ENCODE measurements around the gene SYT15B.
"Not testable (repeated sequence)": the region's sequence is repeated elsewhere in the genome, so short reads cannot be mapped to it uniquely, and the experiment has no call there.

The SYT15B gene

GRCh38 chr10:47725740-47726139 is 37.7 kb downstream of the SYT15B start:
- not testable (repeated sequence) for DNase-seq (ENCODE audit: low read depth, low spot score)

- not testable (repeated sequence) for DNase-seq (ENCODE audit: low read depth, low spot score)
Observed at GRCh38 chr10:47725047-47725446, 38.3 kb downstream of the SYT15B start.

DNA sequence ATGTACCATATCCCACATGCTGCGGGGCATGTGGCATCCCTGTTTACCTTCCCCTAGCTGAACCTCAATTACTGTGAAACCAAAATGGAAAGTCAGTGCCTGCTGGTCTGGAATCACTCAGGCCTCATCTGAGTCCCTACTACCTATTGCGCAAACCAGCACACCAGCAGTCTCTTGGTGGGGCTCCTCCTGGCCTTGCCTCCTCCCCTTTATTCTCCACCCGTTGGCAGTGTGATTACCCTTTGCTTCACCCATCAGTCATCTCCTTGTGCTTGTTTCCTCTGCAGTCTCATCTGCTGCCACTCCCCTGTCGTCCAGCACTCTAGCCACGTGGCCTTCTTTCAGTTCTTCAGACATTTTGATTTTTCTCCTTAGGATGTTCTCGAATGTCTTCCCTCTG is 39.3 kb downstream of the SYT15B start:
- not testable (repeated sequence) for DNase-seq (ENCODE audit: low read depth, low spot score)

GRCh38 chr10:47723362-47723761 is 40.0 kb downstream of the SYT15B start:
- DNase-seq (ENCODE audit: low read depth, low spot score) = not testable (repeated sequence)

GRCh38 chr10:47717011-47717769 is 46.2 kb downstream of the SYT15B start:
- not testable (repeated sequence) for DNase-seq (ENCODE audit: low read depth, low spot score)

Measured in ELF-1 (cell line).